Measurements from ENCODE around the gene SOCS3. TPM values are rescaled to one million over a fixed set of nuclear protein-coding genes. Genes with fewer than 3 reads are reported as not detected.

SOCS3 gene
- total and polyA plus RNA-seq, 4 experiments from 2014 or later: 7.5 to 220 (median 34.6) TPM

GRCh38 chr17:78390241-78391050 is 30.6 kb upstream of the SOCS3 start:
- H3K27me3 Mint-ChIP-seq: no peaks in the 10 kb centered on the region
- POLR2A ChIA-PET (ENCODE audit: partially characterized antibody): interaction anchor here (1.0 kb wide), 1 partner anchor 8 kb away, joined by 3 read pairs; no protein-coding TSS in a partner anchor
- CTCF ChIA-PET (ENCODE audit: partially characterized antibody): interaction anchor here (1.1 to 2.4 kb wide), 2 partner anchors 24 to 31 kb away, joined by 3 to 11 read pairs; no protein-coding TSS in a partner anchor
- peaks cover 40 to 80% (median 52%) of the 10 kb centered on the region in 4 donors for H3K4me1 Mint-ChIP-seq
- Histone ChIP-seq H3K36me3 (ENCODE audit: insufficient read depth, low read length) (peaks cover 17% of the 10 kb centered on the region), H3K9me3 (ENCODE audit: control insufficient read depth in 1 of 2, low read length in 2 of 2) (no peaks in the 10 kb centered on the region), H3K27ac (ENCODE audit: low read depth, low read length) (no peak overlapping the region), H3K4me1 (ENCODE audit: insufficient read depth, low read length) (peaks cover 45% of the 10 kb centered on the region), H3K27me3 (ENCODE audit: insufficient read depth, low read length) (no peaks in the 10 kb centered on the region), H3K4me3 (ENCODE audit: low read length in 2 of 2) (no peak overlapping the region)
- no peak for DNase-seq
- peak overlapping the region in 1 of 8 donors; percentile 20 for H3K4me3 Mint-ChIP-seq
- H3K9me3 Mint-ChIP-seq: no peaks in the 10 kb centered on the region
- H3K27ac Mint-ChIP-seq: peak overlapping the region in 3 of 7 donors; percentile 57 to 70 (median 60)
- H3K36me3 Mint-ChIP-seq: peaks cover 19 to 39% of the 10 kb centered on the region in 2 donors
- intact Hi-C loops (cut with micrococcal nuclease): no loop called here

GRCh38 chr17:78387977-78388941 is 28.4 kb upstream of the SOCS3 start:
- CTCF ChIA-PET (ENCODE audit: partially characterized antibody): interaction anchor here (1.1 kb wide), 1 partner anchor 20 kb away, joined by 3 read pairs; no protein-coding TSS in a partner anchor
- peak overlapping the region in 7 of 8 donors; percentile 11 to 85 (median 70) for H3K4me3 Mint-ChIP-seq
- H3K4me1 ChIP-seq (ENCODE audit: insufficient read depth, low read length): peaks cover 67% of the 10 kb centered on the region
- no peak for DNase-seq
- POLR2A ChIA-PET (ENCODE audit: partially characterized antibody): no interaction called here
- no peaks in the 10 kb centered on the region for H3K27me3 ChIP-seq (ENCODE audit: insufficient read depth, low read length)
- intact Hi-C loops (cut with micrococcal nuclease): no loop called here
- peaks cover 47 to 88% (median 61%) of the 10 kb centered on the region in 4 donors for H3K4me1 Mint-ChIP-seq
- H3K27ac ChIP-seq (ENCODE audit: low read depth, low read length): no peak overlapping the region
- H3K36me3 Mint-ChIP-seq: peaks cover 5 to 25% of the 10 kb centered on the region in 2 donors
- H3K27me3 Mint-ChIP-seq: no peaks in the 10 kb centered on the region
- no peaks in the 10 kb centered on the region for H3K9me3 Mint-ChIP-seq
- H3K36me3 ChIP-seq (ENCODE audit: insufficient read depth, low read length): peaks cover 11% of the 10 kb centered on the region
- H3K27ac Mint-ChIP-seq: peak overlapping the region; percentile 61 to 91 (median 76)
- H3K9me3 ChIP-seq (ENCODE audit: control insufficient read depth in 1 of 2, low read length in 2 of 2): no peaks in the 10 kb centered on the region
- H3K4me3 ChIP-seq (ENCODE audit: low read length in 2 of 2): no peak overlapping the region

GRCh38 chr17:78384479-78385175 is 24.8 kb upstream of the SOCS3 start:
- no peaks in the 10 kb centered on the region for H3K27me3 ChIP-seq (ENCODE audit: insufficient read depth, low read length)
- H3K27ac ChIP-seq (ENCODE audit: low read depth, low read length): peak overlapping the region; percentile 40
- intact Hi-C loops (cut with micrococcal nuclease): loop anchor here (5.0 kb wide), 1 partner anchor 38 kb away; no protein-coding TSS in a partner anchor
- peak overlapping the region; percentile 85 to 96 (median 94) for H3K27ac Mint-ChIP-seq
- H3K9me3 Mint-ChIP-seq: no peaks in the 10 kb centered on the region
- no peaks in the 10 kb centered on the region for H3K27me3 Mint-ChIP-seq
- H3K36me3 ChIP-seq (ENCODE audit: insufficient read depth, low read length): no peaks in the 10 kb centered on the region
- CTCF ChIA-PET (ENCODE audit: partially characterized antibody): interaction anchor here (1.2 to 2.0 kb wide), 3 partner anchors 37 to 133 kb away, joined by 3 to 8 read pairs (median 3); no protein-coding TSS in a partner anchor
- H3K4me1 Mint-ChIP-seq: peaks cover 59 to 95% (median 78%) of the 10 kb centered on the region in 4 donors
- no peaks in the 10 kb centered on the region for H3K9me3 ChIP-seq (ENCODE audit: control insufficient read depth in 1 of 2, low read length in 2 of 2)
- POLR2A ChIA-PET (ENCODE audit: partially characterized antibody): interaction anchor here (1.3 to 1.6 kb wide), 2 partner anchors 12 to 24 kb away, joined by 5 to 6 read pairs; no protein-coding TSS in a partner anchor
- peak overlapping the region; percentile 59 to 91 (median 73) for H3K4me3 Mint-ChIP-seq
- peak overlapping the region; percentile 1 to 24 for H3K4me3 ChIP-seq (ENCODE audit: low read length in 2 of 2)
- no peak for DNase-seq
- peaks cover 5 to 23% of the 10 kb centered on the region in 2 donors for H3K36me3 Mint-ChIP-seq
- peaks cover 95% of the 10 kb centered on the region for H3K4me1 ChIP-seq (ENCODE audit: insufficient read depth, low read length)

GRCh38 chr17:78383725-78384471 is 24.0 kb upstream of the SOCS3 start:
- Histone ChIP-seq H3K36me3 (ENCODE audit: insufficient read depth, low read length) (no peaks in the 10 kb centered on the region), H3K4me3 (ENCODE audit: low read length in 2 of 2) (peak overlapping the region; percentile 17 to 24), H3K27me3 (ENCODE audit: insufficient read depth, low read length) (no peaks in the 10 kb centered on the region), H3K27ac (ENCODE audit: low read depth, low read length) (peak overlapping the region; percentile 40), H3K4me1 (ENCODE audit: insufficient read depth, low read length) (peaks cover 97% of the 10 kb centered on the region), H3K9me3 (ENCODE audit: control insufficient read depth in 1 of 2, low read length in 2 of 2) (no peaks in the 10 kb centered on the region)
- peak in 1 of 5 donors; percentile 49 for DNase-seq
- POLR2A ChIA-PET (ENCODE audit: partially characterized antibody): interaction anchor here (1.3 to 3.0 kb wide), 3 partner anchors 12 to 25 kb away, joined by 5 to 28 read pairs (median 6); partner anchors contain the start of gene SOCS3
- H3K36me3 Mint-ChIP-seq: peaks cover 5 to 26% of the 10 kb centered on the region in 2 donors
- H3K9me3 Mint-ChIP-seq: no peaks in the 10 kb centered on the region
- CTCF ChIA-PET (ENCODE audit: partially characterized antibody): interaction anchor here (1.2 to 2.0 kb wide), 3 partner anchors 38 to 95 kb away, joined by 3 to 8 read pairs (median 3); no protein-coding TSS in a partner anchor
- peak overlapping the region; percentile 85 to 96 (median 94) for H3K27ac Mint-ChIP-seq
- peak overlapping the region; percentile 59 to 91 (median 73) for H3K4me3 Mint-ChIP-seq
- peaks cover 65 to 95% (median 83%) of the 10 kb centered on the region in 4 donors for H3K4me1 Mint-ChIP-seq
- intact Hi-C loops (cut with micrococcal nuclease): loop anchor here (5.0 kb wide), 1 partner anchor 38 kb away; no protein-coding TSS in a partner anchor
- H3K27me3 Mint-ChIP-seq: no peaks in the 10 kb centered on the region

- peak overlapping the region; percentile 84 to 94 (median 92) for H3K27ac Mint-ChIP-seq
- H3K4me1 Mint-ChIP-seq: peaks cover 54 to 82% (median 67%) of the 10 kb centered on the region in 4 donors
- ChIA-PET CTCF (ENCODE audit: partially characterized antibody) (interaction anchor here (0.8 to 2.6 kb wide), 10 partner anchors 9 to 132 kb away, joined by 3 to 6 read pairs (median 4); partner anchors contain the start of gene SOCS3), POLR2A (ENCODE audit: partially characterized antibody) (interaction anchor here (0.6 to 3.0 kb wide), 18 partner anchors 13 to 1457 kb away, joined by 3 to 28 read pairs (median 3); partner anchors contain the start of genes CBX4, SOCS3, TMC8 and TNRC6C)
- Histone ChIP-seq H3K9me3 (ENCODE audit: control insufficient read depth in 1 of 2, low read length in 2 of 2) (no peaks in the 10 kb centered on the region), H3K4me1 (ENCODE audit: insufficient read depth, low read length) (peaks cover 84% of the 10 kb centered on the region), H3K4me3 (ENCODE audit: low read length in 2 of 2) (peak overlapping the region in 1 of 2 donors; percentile 31), H3K36me3 (ENCODE audit: insufficient read depth, low read length) (no peaks in the 10 kb centered on the region), H3K27me3 (ENCODE audit: insufficient read depth, low read length) (no peaks in the 10 kb centered on the region), H3K27ac (ENCODE audit: low read depth, low read length) (peak overlapping the region; percentile 60)
- peak; percentile 67 to 87 (median 76) for DNase-seq
- peaks cover 5 to 24% of the 10 kb centered on the region in 2 donors for H3K36me3 Mint-ChIP-seq
- H3K4me3 Mint-ChIP-seq: peak overlapping the region; percentile 72 to 94 (median 82)
- no peaks in the 10 kb centered on the region for H3K9me3 Mint-ChIP-seq
- intact Hi-C loops (cut with micrococcal nuclease): loop anchor here (5.0 kb wide), 1 partner anchor 41 kb away; no protein-coding TSS in a partner anchor
- no peaks in the 10 kb centered on the region for H3K27me3 Mint-ChIP-seq
These were observed 21.8 kb upstream of the SOCS3 start for GRCh38 chr17:78381601-78382232.
